ENCODE results near the gene EPB41L2.

DNA sequence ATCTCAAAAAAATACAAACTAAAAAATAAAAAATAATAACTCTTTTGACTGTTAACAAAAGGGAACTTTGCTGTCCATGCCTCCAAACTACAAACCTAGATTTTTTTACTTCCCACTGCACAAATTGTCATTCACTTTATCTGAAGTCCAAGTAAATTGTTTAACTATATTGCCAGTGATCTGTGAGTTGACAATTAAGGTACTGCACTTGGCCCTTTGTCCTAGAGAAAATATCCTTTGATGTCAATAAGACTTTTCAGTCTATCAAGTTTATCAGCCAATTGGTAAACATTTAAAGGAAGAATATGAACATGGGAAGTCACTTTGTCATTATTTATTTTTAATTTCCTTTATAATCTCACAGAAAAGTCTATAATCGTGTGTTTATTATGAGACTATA is 19.3 kb upstream of the EPB41L2 start:
- TF ChIP-seq, protein P1, sequence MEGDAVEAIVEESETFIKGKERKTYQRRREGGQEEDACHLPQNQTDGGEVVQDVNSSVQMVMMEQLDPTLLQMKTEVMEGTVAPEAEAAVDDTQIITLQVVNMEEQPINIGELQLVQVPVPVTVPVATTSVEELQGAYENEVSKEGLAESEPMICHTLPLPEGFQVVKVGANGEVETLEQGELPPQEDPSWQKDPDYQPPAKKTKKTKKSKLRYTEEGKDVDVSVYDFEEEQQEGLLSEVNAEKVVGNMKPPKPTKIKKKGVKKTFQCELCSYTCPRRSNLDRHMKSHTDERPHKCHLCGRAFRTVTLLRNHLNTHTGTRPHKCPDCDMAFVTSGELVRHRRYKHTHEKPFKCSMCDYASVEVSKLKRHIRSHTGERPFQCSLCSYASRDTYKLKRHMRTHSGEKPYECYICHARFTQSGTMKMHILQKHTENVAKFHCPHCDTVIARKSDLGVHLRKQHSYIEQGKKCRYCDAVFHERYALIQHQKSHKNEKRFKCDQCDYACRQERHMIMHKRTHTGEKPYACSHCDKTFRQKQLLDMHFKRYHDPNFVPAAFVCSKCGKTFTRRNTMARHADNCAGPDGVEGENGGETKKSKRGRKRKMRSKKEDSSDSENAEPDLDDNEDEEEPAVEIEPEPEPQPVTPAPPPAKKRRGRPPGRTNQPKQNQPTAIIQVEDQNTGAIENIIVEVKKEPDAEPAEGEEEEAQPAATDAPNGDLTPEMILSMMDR (IDR thresholded peaks at IDR 0.05; ENCODE audit: low read depth, low read length) = no peak
- no peak for TF ChIP-seq EZH2phosphoT487 (IDR thresholded peaks at IDR 0.05; ENCODE audit: low read depth)
